SU-DHL-6 (cell line): Measurements from ENCODE around the gene FBRSL1.

ENCODE experiments used
- H2AFZ ChIP-seq: fragments of 200-600 bp; sonication (generic); 2 replicates; pipeline ENCODE4 v1.6.1; 2014; ENCODE audit warnings: low read depth, mild to moderate bottlenecking, moderate library complexity, mixed read lengths, antibody characterized with exemption, low read length; ENCODE audit not compliant: severe bottlenecking
- H3F3A ChIP-seq: fragments of 200-600 bp; shearing (Covaris generic); 2 replicates; pipeline ENCODE4 v1.6.0; 2016; ENCODE audit warnings: antibody characterized with exemption, mild to moderate bottlenecking; ENCODE audit not compliant: insufficient read depth
- H3K27ac ChIP-seq: fragments of 200-600 bp; sonication (generic); 2 replicates; pipeline ENCODE4 v1.5.1; 2016; ENCODE audit warnings: low read depth, mild to moderate bottlenecking, low read length, moderate library complexity, mixed read lengths
- H3K27me3 ChIP-seq: fragments of 200-600 bp; sonication (generic), shearing (Covaris generic); 2 replicates; pipeline ENCODE4 v1.6.0; 2014; ENCODE audit warnings: mild to moderate bottlenecking, low read length
- H3K36me3 ChIP-seq: fragments of 200-600 bp; sonication (generic); 2 replicates; pipeline ENCODE4 v1.6.1; 2014; ENCODE audit warnings: mild to moderate bottlenecking, low read length, mixed read lengths
- H3K4me2 ChIP-seq: fragments of 300-600, 200-600 bp; shearing (Covaris generic), sonication (generic); 2 replicates; pipeline ENCODE4 v1.6.0; 2014; ENCODE audit warnings: low read length, low read depth, mild to moderate bottlenecking; ENCODE audit not compliant: poor library complexity, severe bottlenecking
- H3K4me3 ChIP-seq: fragments of 200-600 bp; sonication (generic); 2 replicates; pipeline ENCODE4 v1.5.1; 2014; ENCODE audit warnings: antibody characterized with exemption, low read length, mild to moderate bottlenecking, mixed read lengths; ENCODE audit not compliant: insufficient read depth, poor library complexity, severe bottlenecking
- H3K79me2 ChIP-seq: fragments of 200-600 bp; sonication (generic); 2 replicates; pipeline ENCODE4 v1.6.1; 2014; ENCODE audit warnings: mild to moderate bottlenecking, low read length, moderate library complexity; ENCODE audit not compliant: insufficient read depth
- H3K9ac ChIP-seq: fragments of 200-600 bp; sonication (generic); 2 replicates; pipeline ENCODE4 v1.7.0; 2014; ENCODE audit warnings: mild to moderate bottlenecking, low read length
- H3K9me2 ChIP-seq: fragments of 200-600 bp; sonication (generic); replicated peaks from 2 replicates; pipeline ENCODE4 v1.6.1; 2014; ENCODE audit warnings: low read length; ENCODE audit not compliant: insufficient read depth
- H3K9me3 ChIP-seq: fragments of 200-600 bp; sonication (generic); 2 replicates; pipeline ENCODE4 v1.6.1; 2014; ENCODE audit warnings: low read length, mixed read lengths; ENCODE audit not compliant: insufficient read depth
- H4K20me1 ChIP-seq: fragments of 200-600 bp; sonication (generic); 2 replicates; pipeline ENCODE4 v1.6.1; 2014; ENCODE audit warnings: low read depth, mild to moderate bottlenecking, antibody characterized with exemption, low read length, moderate library complexity, mixed read lengths
- EZH2phosphoT487 ChIP-seq: fragments of 200-600 bp; sonication (generic), shearing (Covaris generic); conservative IDR thresholded peaks from 2 replicates; pipeline ENCODE4 v1.6.1; 2018; ENCODE audit warnings: mild to moderate bottlenecking, antibody characterized with exemption, low read length, moderate library complexity, mixed read lengths
- TF ChIP-seq, protein P1 (sequence below): fragments of 200-600 bp; sonication (generic); IDR thresholded peaks from one replicate; pipeline ENCODE4 v1.5.1; 2017; ENCODE audit warnings: antibody characterized with exemption, mild to moderate bottlenecking, low read length, moderate library complexity; ENCODE audit not compliant: insufficient read depth, poor library complexity, severe bottlenecking

The FBRSL1 gene

DNA sequence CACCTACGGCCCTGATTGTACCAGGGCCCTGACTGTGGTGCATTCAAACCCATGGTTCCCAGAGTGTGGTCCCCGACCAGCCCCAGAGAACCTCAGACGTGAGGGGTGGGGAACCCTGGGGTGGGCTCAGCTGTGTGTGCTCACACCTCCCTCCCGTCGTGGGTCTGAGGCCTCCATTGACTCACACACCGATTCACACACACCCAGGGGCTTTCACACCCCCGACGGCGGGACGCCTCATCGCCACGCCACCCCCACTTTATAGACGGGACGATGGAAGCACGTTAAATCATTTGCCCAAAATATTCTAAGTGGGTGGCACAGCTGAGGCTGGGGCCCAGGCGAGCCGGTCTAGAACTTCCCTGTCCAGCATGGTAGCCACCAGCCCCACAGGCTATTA, 3.4 kb upstream of the FBRSL1 start:
- H3F3A ChIP-seq = no peaks in the 10 kb centered on the region
- H3K27ac ChIP-seq = no peak overlapping the region
- no peaks in the 10 kb centered on the region for H3K9me2 ChIP-seq
- peaks cover 6% of the 10 kb centered on the region; the same call in 1 of the 2 replicates for H4K20me1 ChIP-seq
- no peaks in the 10 kb centered on the region for H3K36me3 ChIP-seq
- H2AFZ ChIP-seq = no peak overlapping the region
- H3K9ac ChIP-seq = no peak overlapping the region
- TF ChIP-seq EZH2phosphoT487 = no peak
- TF ChIP-seq, protein P1, sequence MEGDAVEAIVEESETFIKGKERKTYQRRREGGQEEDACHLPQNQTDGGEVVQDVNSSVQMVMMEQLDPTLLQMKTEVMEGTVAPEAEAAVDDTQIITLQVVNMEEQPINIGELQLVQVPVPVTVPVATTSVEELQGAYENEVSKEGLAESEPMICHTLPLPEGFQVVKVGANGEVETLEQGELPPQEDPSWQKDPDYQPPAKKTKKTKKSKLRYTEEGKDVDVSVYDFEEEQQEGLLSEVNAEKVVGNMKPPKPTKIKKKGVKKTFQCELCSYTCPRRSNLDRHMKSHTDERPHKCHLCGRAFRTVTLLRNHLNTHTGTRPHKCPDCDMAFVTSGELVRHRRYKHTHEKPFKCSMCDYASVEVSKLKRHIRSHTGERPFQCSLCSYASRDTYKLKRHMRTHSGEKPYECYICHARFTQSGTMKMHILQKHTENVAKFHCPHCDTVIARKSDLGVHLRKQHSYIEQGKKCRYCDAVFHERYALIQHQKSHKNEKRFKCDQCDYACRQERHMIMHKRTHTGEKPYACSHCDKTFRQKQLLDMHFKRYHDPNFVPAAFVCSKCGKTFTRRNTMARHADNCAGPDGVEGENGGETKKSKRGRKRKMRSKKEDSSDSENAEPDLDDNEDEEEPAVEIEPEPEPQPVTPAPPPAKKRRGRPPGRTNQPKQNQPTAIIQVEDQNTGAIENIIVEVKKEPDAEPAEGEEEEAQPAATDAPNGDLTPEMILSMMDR = no peak
- H3K4me2 ChIP-seq = no peak overlapping the region
- H3K27me3 ChIP-seq = no peaks in the 10 kb centered on the region
- H3K79me2 ChIP-seq = no peaks in the 10 kb centered on the region
- no peaks in the 10 kb centered on the region for H3K9me3 ChIP-seq
- no peak overlapping the region for H3K4me3 ChIP-seq

DNA sequence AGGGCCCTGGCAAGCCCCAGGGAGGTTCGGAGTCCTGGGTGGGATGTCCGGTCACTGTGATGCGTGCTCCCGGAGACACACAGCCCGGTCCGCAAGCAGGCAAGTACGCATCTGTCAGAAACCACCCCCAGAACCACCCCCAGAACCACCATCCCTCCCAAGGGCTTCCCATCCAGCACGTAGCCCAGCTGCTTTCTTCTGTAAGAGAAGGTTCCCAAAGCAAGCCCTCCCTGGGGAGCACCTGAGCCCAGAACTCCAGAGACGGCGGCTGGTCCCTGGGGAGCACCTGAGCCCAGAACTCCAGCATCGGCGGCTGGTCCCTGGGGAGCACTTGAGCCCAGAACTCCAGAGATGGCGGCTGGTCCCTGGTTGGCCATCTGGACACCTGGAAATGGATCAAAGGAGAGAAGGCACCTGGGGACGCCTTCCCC, 2.6 kb upstream of the FBRSL1 start:
- H2AFZ ChIP-seq = no peak overlapping the region
- H3K27ac ChIP-seq = no peak overlapping the region
- peaks cover 8% of the 10 kb centered on the region; the same call in 1 of the 2 replicates for H4K20me1 ChIP-seq
- no peaks in the 10 kb centered on the region for H3K36me3 ChIP-seq
- no peaks in the 10 kb centered on the region for H3K27me3 ChIP-seq
- H3F3A ChIP-seq = no peaks in the 10 kb centered on the region
- H3K9ac ChIP-seq = no peak overlapping the region
- no peaks in the 10 kb centered on the region for H3K9me2 ChIP-seq
- H3K4me3 ChIP-seq = no peak overlapping the region
- H3K79me2 ChIP-seq = no peaks in the 10 kb centered on the region
- no peaks in the 10 kb centered on the region for H3K9me3 ChIP-seq
- TF ChIP-seq, protein P1 = no peak
- no peak for TF ChIP-seq EZH2phosphoT487
- H3K4me2 ChIP-seq = no peak overlapping the region

DNA sequence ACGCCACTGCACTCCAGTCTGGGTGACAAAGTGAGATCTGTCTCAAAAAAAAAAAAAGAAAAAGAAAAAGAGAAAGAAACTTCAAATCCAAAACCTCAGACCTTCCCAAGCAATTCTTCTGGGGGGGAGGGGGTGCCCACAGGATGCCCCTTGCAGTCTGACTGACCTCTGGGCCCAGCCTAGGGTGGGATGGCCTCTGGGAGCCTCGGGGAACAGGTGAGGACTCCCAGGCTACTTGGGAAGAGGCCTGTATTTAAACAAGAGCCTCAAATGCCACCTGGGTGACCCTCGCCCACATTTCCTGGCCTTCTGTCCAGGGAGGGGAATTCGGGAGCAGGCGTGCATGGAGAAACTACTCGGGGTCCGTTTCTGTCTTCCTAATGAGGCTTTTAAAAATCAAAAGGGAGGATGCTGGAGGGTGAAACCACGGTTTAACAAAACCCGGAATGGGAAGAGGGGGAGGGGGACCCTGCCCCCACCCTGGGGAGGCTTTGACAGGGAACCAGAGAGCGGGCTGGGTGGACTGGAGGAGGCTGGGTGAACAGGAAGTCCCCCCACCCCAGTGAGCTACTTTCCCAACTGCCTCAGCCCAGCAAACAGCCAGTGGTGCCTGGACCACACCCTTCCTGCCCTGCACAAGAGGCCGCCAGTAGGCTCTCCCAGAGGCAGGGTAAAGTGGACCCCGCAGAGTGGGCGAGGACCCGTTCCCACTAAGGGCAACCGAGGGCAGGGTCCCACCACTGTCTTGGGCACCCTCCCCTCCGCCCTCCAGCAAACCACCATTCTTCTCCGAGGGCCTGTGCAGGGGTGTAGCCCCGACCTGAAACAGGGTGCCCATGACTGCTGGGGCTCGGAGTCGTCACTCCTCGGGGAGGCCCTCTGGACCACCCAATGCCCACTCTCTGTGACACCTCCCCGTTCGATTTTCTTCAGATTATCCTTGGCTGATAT, 1.5 kb upstream of the FBRSL1 start:
- Histone ChIP-seq H3K27me3 (no peaks in the 10 kb centered on the region), H3K9me2 (no peaks in the 10 kb centered on the region), H3K79me2 (no peaks in the 10 kb centered on the region), H3K36me3 (no peaks in the 10 kb centered on the region), H3F3A (no peaks in the 10 kb centered on the region), H3K27ac (no peak overlapping the region), H4K20me1 (peaks cover 10% of the 10 kb centered on the region; the same call in 1 of the 2 replicates), H3K4me2 (no peak overlapping the region), H3K4me3 (no peak overlapping the region), H3K9ac (no peak overlapping the region), H2AFZ (no peak overlapping the region), H3K9me3 (no peaks in the 10 kb centered on the region)
- TF ChIP-seq, protein P1 = no peak
- no peak for TF ChIP-seq EZH2phosphoT487
